ENCODE data around the gene FNTB.

The FNTB gene, protein sequence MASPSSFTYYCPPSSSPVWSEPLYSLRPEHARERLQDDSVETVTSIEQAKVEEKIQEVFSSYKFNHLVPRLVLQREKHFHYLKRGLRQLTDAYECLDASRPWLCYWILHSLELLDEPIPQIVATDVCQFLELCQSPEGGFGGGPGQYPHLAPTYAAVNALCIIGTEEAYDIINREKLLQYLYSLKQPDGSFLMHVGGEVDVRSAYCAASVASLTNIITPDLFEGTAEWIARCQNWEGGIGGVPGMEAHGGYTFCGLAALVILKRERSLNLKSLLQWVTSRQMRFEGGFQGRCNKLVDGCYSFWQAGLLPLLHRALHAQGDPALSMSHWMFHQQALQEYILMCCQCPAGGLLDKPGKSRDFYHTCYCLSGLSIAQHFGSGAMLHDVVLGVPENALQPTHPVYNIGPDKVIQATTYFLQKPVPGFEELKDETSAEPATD

DNA sequence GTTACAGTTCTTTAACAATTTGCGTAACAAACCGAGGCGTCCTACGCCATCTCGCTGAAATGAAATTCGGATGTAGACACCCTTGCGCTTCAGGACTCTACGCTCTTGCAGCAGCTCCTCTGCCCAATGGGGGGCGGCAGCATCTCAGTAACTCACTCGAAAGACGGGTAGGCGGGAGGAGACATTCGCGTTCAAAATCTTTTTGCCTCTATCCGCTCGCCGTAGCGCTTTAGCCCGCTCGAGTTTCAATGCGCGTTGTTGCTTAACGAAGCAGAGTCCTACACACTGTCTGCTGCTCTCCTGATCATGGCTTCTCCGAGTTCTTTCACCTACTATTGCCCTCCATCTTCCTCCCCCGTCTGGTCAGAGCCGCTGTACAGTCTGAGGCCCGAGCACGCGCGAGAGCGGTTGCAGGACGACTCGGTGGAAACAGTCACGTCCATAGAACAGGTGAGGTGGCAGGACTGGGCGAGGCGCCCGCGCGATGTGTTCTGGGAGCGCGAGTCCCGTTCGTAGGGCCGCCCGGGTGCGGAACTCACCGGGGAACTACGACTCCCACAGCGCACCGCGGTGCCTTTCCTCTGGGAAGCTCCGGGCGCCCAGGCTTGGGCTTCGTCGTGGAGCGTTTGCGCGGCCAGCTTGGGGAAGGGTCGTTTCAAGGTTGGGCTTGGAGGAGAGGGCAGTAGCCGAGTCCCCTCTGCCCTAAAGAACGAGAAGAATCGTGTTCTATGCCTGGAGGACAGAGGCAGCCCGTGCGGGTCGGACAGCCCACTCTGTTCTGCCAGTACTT, at the start of gene FNTB:
Gene FNTB, plus strand, starts transcription at position 248 of the 790 bp plus-strand sequence. Its CDS starts 59 bp downstream, at position 307.
- peak; percentile 90 to 91 for DNase-seq

DNA sequence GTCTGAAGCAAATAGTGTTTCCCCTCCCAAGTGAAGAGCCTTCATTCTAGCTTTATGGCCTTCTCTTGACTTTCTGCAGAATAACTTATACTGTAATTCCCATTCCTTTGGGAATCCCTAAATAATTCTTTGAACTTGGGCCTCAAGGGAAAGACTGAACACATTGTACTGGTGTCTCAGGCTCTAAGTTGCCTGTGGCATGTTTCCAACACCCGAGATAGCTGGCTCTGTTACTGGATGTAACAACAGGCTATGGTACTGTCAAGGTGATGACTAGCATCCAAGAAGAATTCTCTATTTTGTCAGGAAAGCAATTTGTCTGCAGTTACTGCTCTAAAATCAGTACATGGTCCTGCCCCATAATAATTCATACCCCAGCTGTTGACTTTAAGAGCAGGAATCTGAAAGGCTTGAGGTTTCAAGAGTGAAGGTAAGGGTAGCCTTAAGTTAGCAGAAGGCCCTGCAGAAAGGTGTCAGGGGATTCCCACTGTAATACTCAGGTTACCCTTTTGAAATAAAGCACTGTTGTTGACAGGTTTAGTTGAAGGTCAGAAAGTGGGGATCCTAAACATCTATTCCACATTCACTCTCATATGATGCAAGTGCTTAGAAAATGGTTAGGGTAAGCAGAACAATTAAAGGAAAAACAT, 49.4 kb upstream of the FNTB start:
- no peak for DNase-seq

DNA sequence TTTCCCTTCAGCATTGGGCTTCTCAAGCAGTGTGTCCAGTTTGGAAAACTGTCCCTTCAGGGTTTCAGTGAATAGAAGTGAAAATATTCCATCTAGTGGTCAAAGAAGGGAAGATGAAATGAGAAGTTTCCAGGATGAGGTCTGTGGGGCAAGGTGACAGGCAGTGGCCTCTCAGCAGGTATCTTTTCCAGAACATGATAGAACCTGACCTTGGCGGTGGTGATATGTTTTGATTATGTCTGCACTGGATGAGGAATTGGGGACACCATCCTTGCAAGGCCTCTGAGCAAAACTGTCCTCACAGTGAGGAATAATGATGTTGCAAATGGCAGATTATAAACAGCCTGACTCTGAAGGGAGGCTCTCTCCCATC, 48.9 kb upstream of the FNTB start:
- DNase-seq: no peak

DNA sequence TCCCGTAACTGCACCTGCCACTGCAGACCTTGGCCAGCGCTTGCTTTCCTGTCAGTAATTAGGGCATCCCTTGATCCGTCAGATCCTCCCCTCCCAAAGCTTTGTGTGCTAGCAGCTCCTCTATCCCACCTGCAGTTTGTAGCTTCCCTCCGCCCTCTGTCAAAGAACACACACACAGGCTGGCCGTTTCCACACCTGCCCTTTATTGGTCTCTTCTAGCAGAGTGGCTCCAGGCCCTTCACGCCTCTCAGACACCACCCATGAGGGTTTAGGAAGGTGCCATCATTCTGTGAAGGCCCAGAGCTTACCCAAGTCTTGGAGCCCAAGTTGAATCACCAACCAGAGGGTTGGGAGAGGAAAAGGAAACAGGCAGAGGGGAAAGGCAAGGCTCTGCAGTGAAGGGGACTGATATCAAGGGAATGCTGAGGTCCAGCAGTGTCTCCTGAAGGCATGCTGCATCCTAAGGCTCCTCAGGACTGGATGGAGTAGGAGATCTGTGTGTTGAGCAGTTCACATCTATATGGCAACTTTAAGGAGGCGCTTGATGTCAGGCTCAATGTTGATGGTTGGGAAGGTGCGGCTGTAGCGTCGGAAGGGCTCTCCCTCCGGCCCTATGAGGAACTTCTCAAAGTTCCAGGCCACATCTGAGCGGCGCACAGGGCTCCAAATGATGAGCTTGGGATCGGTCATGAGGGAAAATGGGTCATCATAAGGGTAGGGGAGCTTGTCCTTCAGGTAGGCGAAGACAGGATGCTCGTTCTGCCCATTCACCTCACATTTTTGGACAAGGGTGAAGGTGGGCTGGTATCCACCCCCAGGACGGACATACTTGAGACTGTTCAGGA, 47.5 kb upstream of the FNTB start:
- DNase-seq: no peak

DNA sequence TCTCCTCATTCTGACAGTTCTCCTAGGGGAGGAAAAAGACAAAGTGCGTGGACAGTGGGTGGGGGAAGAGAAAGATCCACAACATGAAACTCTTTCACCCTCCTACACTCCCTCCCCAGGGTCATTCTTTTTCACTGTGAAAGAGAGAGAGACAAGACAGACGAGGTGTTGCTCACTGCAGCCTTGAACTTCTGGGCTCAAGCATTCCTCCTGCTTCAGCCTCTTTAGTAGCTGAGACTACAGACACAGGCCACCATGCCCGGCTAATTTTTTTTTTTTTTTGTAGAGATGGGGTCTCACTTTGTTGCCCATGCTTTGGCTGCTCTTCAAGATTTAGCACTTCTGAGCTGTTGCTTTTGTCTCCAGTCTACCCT, 46.9 kb upstream of the FNTB start:
- DNase-seq: no peak

DNA sequence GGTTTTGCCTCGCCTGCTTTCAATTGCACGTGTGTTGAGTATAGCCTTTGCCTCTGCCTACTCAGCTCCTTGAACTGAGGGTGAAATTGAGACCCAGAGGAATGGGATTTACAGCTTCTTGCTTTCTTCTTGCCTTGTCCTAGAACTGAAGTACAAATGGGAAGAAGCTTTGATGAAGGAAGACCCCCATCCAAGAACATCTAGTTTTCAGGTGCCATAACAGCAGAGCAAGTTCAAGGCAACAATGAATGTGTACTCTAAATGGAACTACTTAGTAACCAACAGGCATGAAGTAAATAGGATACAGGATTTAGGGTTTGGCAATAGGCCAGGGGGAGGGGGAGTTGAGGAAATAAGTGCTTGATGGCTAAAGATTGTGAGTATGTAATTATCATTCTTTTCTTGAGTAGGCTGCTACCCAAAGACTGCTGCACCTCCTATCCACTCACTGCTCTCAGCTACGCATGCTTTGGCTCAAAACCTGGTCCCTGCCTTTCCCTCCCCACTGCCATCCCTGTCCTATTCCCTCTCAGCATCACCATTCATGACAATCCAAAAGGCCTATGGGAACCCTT, 46.3 kb upstream of the FNTB start:
- DNase-seq: no peak

DNA sequence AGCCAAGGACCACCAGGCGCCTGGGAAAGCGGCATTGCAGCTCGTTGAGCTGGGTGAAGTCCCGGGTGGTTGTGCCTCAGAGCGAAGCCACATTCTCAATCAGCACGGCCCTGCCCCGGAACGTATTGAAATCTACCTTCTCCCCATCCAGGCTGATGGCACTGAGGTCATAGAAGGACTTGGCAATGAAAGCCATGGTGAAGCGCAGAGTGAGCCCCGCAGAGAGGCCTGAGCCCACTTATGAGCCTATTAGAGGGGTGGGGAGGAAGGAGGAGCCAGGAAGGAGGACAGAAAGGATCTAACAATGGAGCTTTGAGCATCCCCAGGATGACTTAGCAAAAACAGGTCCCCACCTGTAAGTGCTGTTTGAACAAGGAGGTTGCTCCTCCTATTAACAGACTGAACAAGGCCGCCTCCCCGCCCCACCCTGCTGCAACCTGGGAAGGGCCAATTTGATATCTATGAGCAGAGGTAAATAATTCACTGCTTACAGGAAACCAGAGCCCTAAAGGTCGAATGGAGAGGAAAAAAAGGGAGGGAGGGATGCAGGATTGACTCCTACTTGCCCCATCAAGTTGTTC, 44.1 kb upstream of the FNTB start, which contains the start of gene GPX2:
Gene GPX2, minus strand, starts transcription at position 215 of the 581 bp plus-strand sequence. Its CDS starts 19 bp downstream, at position 196.
- no peak for DNase-seq

DNA sequence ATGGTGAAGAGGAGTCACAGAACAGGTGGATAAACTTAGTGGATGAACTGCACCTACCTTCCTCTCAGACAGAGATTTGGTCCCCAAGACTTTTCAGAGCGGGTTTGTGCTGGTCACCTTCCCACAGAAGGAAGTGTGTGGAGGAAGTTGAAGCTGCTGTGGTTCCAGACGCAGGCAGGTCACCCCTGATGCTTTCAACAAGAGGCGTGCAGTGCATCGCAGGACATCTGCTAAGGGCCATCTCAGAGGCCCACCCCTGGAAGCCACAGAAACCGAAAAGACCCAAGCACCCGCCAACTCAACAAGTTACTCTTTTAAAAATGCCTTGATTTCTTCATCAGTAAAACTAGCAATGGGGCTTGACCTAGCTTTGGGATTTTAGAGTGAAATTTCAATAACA, 43.1 kb upstream of the FNTB start:
- no peak for DNase-seq

DNA sequence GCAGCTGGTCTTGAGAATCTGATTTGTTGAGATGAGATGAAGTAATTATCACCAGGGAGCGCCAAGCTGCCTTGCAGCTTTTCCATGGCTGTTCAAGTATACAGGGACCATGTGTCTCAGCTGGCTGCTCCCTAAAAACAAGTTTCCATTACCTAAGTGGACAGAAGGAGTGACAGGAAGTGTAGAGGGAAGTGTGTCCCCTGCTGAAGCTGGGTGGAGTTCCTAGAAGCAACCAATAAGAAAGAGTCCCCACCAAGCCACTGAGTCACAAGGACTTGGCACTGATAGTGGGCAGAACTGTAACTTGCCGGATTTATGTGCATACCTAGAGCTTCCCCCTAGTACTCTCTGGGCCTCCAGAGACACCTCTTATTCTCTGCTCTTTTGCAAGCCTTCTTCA, 42.7 kb upstream of the FNTB start:
- DNase-seq: no peak

DNA sequence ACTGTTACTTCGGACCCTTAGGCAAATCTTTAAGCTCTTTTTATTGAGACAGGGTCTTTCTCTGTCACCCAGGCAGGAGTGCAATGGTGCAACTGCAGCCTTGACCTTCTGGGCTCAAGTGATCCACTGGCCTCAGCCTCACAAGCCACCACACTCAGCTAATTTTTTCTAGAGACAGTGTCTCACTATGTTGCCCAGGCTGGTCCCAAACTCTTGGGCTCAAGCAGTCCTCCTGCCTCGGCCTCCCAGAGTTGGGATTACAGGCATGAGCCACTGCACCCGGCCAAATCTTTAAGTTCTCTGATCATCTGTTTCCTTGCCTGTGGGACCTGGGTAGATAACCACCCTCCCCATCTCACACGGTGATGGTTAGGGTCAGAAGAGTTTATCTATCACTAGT, 41.8 kb upstream of the FNTB start:
- no peak for DNase-seq

DNA sequence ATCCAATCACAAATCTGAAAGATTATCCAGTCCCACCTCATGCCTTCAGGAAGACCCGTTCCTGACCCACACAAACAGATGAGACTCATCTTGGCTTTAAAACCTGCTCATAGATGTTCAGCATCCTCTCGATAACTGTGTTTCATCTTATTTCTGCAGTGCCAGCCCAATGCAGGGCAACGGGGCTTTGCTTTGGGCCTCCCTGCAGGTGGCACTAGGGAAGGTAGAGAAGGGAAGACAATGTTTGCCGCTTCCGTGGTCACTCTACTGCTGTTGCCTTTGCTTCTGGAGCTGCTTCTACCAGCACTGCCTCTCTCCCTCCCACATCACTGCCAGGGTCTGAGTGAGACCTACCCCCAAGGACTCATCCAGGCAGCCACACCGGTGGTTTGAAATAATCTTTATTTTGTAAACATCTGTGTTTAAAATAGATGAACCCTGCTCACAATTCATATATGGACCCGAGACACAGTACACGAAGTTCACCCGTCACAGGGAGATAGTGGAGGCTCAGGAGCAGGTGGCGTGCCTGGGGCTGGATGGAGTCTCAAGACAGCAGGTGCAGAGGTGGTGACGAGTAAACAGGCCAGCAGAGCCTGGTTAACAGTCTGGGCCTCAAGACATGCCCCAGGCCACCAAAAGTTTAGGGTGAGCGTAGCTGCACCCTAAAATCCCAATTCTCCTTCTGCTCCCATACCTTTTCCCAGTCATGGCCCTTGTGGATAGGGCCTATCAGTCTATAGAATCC, 41.1 kb upstream of the FNTB start:
- DNase-seq: no peak

DNA sequence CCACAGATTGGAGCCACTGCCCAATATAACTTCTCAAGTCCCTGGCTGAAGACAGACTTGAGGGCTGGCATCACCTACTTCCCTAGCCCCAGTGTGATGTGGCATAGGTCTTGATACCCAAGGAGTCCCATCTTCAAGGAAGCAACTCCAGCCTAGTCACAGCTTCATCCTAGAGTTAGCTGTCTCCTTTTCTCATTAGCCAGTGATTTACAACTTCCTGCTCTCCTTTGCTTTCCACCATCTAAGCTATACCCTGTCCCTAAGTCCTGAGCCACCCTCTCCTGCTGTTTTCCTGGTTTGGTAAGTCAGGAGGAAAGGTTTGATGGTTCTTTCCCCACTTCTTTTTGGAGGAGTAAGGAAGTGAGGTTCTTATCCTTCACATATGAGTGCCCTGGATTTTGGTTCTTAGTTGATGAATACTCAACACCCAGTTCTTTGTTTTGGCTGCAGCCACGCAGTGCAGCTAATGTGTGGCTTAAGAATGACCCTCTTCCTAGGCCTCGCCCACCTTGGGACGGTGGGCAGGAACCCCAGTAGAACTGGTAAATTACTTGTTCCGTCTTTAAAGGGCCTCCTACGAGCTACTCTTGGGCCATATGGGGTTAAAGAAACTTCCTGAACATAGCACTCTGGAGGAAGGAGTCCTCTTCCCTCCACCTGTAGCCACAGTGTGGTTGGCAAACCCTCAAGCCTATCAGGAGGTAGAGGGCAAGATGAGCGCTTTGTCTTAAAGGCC, 40.2 kb upstream of the FNTB start:
- no peak for DNase-seq

DNA sequence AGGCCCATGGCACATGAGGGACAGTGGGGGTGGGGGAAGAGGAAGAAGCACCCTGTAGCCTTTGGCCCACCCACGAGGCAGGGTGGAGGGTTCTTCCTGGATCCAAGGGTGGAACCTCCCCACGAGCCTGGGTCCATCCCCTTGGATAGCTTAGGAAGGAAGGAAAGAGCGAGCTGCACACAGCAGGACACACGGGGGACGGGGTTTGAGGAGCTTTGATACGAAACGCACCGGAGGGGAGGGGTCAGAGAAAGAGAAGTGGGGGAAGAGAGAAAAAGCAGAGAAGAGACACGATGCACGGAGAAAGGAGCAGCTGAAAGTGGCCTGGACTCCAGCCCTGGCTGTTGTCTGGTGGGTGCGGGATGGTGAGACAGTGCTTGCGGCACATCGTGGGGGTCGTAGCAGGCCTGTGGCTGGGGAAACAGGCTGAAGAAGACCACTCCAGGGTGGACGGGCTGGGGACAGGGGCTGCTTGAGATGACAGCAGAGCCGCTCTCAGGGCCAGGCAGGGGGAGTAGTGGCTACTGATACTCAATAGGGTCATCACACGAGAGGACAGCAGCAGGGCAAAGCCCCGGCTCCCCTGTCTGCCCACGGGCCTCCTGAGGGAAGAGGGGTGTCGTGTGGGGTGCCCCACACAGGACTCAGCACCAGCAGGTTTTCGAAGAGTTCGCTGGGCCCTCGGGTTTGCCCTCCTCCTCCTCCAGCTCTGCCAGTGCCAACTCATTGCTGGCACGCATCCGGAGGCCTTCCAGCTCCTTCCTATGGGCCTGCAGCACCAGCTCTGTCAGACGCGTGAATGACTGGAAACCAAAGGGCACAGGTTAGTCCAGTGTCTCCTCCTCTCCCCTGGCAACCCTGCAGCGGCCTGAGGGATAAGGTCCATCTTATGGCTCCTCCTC, 38.7 kb upstream of the FNTB start:
- no peak for DNase-seq

DNA sequence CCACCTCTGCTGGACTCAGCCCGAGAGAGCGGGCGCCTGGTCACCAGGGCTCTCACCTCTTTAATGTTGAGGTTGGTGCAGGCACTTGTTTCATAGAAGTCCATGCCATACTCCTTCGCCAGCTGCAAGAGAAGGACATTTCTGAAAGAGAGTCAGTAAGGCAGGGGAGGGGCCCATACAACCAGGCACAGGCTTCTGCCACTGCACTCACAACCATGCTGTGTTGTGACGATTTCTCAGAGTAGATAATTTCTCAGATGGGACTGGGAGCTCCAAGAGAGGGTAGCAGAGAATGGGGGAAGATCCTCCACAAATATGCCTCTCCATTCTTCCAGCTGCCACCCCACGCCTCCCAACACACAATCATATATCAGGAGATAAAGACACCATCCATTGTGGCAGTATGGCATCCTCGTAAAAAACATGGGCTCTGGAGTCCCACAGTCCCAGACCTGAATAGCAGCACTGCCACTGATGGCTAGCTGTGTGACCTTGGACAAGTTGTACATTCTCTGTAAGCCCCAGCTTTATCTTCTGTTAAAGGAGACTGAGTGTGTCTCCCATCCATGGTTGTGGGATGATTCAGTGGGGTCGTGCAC, 38.0 kb upstream of the FNTB start:
- DNase-seq: no peak

DNA sequence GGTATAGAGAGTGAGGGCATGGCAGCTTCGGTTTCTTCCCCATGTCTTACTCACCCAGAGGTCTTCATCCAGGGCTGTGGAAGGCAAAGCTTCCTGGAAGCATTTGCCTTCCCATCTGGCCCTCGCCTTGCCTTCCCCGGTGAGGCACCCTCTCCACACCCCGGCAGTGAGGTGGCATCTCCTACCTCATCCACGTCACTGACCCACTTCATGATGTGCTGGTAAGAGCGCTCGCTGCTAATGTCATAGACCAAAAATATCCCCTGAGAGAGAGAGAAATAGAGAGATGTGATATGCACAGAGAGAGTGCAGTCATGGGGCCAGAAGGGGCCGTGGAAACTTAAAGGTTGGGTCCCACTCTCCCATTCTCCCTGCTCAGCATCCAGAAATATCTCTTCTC, 35.8 kb upstream of the FNTB start:
- DNase-seq: no peak

DNA sequence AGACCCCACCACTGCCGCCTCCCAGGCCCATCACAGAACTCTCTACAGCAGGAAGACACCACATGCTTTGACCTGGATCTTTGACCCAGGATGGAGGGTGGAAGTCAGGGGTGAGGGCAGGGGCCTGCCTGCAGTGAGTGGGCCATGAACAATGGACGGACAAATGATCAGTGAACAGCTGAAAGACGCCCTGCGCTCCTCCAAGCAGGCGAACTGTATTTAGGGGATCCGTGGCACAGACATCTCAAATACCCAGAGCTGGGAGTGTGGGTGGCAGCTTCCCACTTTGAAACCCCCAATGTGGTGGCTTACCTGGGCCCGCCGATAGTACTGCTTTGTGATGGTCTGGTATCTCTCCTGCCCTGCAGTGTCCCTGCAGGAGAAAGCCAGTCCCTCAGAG, 35.4 kb upstream of the FNTB start:
- no peak for DNase-seq

DNA sequence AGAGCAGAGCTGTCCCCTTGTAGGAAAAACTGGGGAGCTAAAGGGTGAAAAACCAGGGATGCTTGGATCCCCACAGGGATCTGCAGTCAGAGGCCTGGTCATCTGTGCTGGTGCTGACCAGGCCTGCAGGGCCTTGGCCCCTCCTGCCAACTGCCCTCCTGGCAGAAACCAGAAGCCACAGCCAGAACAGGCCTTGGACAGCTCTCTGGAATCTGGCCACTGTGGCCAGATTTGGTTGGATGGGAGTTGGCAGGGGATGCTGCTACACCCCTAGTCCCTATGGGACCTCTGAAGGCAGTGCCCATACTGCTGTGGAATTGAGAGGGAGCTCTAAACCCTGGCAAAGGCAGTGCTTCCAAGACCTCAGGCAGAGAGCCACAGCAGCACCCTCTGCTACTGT, 35.0 kb upstream of the FNTB start:
- no peak for DNase-seq

DNA sequence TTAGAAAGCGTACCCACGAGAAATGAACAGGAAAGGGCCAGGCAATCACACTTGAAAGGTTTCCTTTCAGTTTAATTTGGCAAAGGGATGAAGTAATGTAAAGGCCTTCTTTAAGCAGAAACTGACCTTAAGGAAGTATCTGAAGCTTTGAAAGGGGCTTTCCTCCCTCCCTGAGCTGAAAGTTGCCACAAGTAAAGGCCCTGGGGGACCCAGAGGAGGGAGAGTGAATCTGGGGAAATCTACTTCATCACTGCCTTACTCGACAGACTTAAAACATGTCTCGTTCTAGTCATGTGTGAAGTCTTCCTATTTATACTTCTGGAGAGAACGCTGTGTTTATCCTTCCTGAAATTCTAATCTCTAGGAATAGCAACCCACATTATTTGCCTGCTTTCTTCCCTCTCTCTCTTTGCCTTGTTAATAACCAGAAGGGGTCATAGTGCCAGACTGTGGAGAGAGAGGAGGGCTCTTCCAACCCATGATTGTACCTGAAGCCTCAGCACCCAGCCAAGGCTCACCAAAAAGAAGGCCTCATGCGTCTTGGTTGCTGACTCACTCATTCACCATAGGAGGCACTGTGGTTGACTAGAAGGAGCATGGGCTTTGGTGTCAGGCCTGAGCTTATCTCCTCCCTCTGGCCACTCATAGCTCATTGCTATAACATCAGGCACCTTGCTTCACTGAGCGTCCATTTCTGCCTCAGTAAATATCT, 33.9 kb upstream of the FNTB start:
- no peak for DNase-seq

Data from activated CD4-positive, alpha-beta T cell treated with anti-CD3 and anti-CD28 coated beads, Interleukin-2, amount 50 U/mL, for 4 hours (primary cell).